8988T (cell line): ENCODE results near the gene FOXD4L5.
"Not testable (repeated sequence)": the region's sequence is repeated elsewhere in the genome, so short reads cannot be mapped to it uniquely, and the experiment has no call there.

Experiments
- DNase-seq: peaks from one replicate; pipeline ENCODE4 v3.0.0; 2011

Gene FOXD4L5

GRCh38 chr9:65285109-65285508, at the start of gene FOXD4L5:
TSS of gene FOXD4L5 (minus strand) at chr9:65285209. CDS start at chr9:65284377, 832 bp downstream.
- not testable (repeated sequence) for DNase-seq

DNA sequence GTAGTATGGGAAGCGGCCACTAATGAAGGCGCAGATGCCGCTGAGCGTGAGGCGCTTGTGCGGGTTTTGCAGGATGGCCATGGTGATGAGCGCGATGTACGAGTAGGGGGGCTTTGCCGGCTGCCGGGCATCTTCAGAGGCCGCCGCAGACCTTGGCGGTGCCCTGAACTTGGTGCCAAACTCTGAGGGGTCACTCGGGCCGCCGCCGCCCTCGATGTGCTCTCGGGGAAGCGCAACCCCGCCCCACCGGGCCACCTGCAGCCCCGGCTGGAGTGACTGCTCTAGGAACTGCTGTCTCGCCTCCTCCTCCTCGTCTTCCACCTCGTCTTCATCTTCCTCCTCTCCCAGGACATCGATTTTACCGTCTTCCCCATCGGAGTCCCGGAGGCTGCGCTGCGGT, 1.1 kb downstream of the FOXD4L5 start:
- DNase-seq = not testable (repeated sequence)

DNA sequence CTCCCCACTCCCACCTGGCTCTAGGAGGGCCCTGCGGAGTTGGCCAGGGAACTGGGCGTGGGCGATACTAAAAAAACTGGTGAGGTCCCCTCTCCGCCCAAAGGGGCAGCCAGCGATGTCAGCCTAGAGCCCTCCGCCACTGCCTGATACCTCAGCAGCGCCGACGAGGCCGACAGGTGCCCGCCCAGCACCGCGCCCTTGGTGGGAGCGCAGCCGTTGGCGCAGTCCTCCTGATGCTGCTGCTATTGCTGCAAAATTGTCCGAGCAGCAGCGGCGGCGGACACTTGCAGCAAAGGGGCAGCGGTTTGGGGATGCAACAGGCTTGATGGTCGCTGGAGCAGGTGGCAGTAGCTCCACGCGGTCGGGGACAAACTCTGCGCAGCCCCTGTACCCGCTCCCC, 2.0 kb downstream of the FOXD4L5 start:
- DNase-seq = not testable (repeated sequence)
